SW 1271 (cell line): Measurements from ENCODE around the gene DCUN1D1.

Experiments
- DNase-seq, 2 experiments: peaks; one replicate each; lab custom pipeline; 2025; lab: John Stamatoyannopoulos, UW

DCUN1D1 gene

DNA sequence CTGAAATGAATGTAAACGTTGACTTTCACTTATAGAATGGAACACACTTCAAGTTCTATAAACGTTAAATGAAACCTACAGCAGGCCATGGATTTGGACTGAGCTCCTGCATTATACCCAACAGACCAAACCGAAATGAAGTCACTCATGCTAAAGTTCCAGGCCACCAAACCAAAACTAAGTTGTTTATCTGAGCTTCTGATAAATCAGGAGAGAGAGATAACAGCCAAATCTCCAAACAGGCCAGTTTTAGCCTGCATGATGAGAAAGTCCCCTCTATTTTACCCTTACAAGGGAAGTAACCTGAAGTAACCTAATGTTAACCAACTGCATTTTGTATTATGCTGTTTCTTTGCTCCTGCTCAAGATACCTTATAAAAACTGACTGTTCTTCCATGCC lies 44.5 kb downstream of the DCUN1D1 start:
- no peak for DNase-seq

- no peak for DNase-seq
These were observed 54.4 kb downstream of the DCUN1D1 start for GRCh38 chr3:182925944-182926337.

GRCh38 chr3:182925330-182925943 lies 54.9 kb downstream of the DCUN1D1 start:
- no peak for DNase-seq

DNA sequence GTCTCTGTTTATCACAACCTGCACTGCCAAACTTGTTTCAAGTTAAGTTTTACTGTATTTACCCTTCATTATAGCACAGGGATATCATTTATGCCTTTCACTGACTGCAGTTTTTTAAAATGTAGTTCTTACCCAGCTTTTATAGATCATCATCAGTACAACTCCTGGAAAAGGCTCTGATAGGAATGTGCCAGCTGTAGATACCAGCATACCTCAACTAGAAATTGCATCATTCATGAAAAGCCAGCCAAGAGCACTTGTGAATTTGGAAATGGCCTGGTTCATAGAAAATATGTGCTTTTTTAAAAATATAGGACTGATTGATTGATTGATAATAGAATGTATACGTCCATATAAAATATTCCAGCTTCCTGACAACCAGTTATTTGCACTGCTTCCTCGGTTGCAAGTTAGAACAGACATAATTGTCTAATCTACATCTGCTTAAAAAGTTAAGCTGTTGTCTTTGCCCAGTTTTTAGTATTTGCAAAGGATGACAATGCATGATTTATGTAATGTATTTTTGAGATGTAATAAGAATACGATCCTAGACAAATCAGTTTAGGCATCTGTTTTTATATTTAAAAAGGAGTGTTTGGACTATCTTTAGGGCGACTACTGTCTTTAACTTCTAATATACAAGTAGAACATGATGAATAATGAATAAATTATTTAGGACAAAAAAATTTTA lies 58.5 kb downstream of the DCUN1D1 start:
- DNase-seq: no peak

DNA sequence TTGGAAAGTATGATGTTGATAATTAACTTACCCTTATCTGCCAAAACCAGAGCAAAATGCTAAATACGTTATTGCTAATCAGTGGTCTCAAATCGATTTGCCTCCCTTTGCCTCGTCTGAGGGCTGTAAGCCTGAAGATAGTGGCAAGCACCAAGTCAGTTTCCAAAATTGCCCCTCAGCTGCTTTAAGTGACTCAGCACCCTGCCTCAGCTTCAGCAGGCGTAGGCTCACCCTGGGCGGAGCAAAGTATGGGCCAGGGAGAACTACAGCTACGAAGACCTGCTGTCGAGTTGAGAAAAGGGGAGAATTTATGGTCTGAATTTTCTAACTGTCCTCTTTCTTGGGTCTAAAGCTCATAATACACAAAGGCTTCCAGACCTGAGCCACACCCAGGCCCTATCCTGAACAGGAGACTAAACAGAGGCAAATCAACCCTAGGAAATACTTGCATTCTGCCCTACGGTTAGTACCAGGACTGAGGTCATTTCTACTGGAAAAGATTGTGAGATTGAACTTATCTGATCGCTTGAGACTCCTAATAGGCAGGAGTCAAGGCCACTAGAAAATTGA lies 59.7 kb downstream of the DCUN1D1 start:
- no peak for DNase-seq

GRCh38 chr3:182919866-182920357 lies 60.4 kb downstream of the DCUN1D1 start:
- DNase-seq: no peak

- DNase-seq: no peak
These were observed 63.2 kb downstream of the DCUN1D1 start for GRCh38 chr3:182917134-182917533.

GRCh38 chr3:182914341-182914740 lies 66.0 kb downstream of the DCUN1D1 start:
- DNase-seq: no peak

DNA sequence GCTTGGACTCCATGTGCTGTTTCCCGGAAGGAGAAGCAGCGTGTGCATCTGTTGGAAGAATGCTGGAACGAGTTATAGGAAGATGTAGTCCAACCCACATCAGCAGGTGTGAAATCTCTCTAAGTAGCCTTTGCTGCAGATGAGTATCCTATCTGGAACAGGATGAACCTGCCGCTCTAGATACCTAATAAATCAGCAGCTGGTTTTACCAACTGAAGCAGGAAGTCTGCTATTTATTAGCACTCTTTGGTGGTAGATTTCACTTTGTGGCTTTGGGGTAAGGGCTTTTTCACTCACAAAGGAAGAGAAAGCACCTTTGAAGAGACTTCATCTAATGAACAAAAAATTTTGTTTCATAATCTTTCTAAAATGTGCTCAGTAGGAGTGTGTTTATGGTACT lies 66.4 kb downstream of the DCUN1D1 start:
- DNase-seq: no peak

- no peak for DNase-seq
These were observed 67.9 kb downstream of the DCUN1D1 start for GRCh38 chr3:182912474-182912873.

- DNase-seq: no peak
These were observed 68.6 kb downstream of the DCUN1D1 start for GRCh38 chr3:182911782-182912111.

- no peak for DNase-seq
These were observed 69.2 kb downstream of the DCUN1D1 start for GRCh38 chr3:182910936-182911781.

GRCh38 chr3:182909318-182910040 lies 70.9 kb downstream of the DCUN1D1 start:
- peak in 1 of 2 experiments; percentile 49 for DNase-seq

DNA sequence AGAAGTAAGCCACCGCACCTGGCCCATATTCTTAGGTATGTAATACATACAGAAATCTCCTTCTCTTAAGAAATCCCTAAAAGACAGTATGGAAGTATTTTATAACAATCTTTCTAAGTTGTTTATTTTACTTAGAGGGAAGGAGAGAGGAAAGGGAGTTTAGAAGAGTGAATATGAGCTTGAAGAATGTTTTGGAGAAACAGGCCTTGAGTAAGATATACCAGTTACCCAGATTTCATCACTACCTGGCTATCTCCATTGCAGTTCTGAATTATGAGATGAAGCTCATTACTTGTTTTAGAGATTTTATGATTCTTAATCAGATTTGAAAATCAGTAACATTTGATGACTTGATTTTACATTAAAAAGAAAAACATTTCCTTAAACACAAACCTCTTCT lies 71.9 kb downstream of the DCUN1D1 start:
- DNase-seq: no peak

DNA sequence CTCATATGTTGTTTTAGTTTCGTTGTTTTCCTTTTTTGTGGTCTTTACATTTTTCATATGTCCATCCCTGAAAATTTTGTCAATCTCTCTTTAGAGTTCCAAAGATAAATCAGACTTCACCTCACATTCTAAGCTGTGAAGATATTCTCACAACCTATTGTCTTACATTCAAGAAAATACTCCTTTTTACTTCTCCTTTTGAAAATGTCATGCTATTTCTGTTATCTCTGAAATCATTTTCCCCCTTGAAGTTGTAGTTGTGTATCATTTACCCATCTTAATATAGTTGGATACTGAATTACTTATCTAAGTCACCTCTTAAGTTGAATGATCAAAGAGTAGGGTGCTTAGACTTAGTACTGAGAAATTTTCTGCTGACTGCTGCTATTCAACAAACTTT lies 74.3 kb downstream of the DCUN1D1 start:
- no peak for DNase-seq

GRCh38 chr3:182905623-182906022 lies 74.7 kb downstream of the DCUN1D1 start:
- DNase-seq: no peak

DNA sequence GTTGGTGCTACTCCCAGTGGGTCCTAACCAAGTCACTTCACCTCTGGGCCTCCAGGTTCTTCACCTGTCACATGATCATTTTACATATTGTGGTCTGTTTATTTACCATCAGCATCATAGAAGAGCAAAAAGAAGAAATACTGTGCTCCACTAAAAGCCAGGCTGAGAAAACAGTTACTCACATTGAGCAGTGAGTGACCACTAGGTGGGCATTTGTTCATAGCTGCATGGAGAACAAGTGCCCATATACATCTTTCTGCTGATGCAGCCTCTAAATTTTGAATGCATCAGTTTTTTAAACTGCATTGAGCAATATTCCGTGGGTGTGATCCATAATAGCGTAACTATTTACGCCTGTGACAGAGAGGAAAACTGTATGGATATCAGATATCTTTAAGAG lies 76.2 kb downstream of the DCUN1D1 start:
- no peak for DNase-seq

- no peak for DNase-seq
These were observed 78.1 kb downstream of the DCUN1D1 start for GRCh38 chr3:182902236-182902635.

DNA sequence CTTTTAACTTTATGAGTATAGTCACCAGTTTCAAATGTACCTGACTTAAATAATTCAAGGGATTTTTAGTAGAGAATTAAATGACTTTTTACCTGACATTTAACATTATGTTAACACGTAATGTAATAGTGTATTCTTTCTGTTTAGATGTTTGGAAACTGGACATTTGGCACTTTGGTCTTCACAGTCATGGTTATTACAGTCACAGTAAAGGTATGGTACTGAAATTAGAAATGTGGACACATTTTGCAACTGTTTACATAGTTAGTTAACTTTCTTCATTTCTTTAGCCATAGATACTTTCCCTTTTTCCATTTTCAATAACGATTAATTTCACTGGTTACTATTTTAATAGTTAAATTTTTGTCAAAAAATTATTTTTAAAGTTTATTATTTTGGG lies 83.8 kb downstream of the DCUN1D1 start:
- no peak for DNase-seq

DNA sequence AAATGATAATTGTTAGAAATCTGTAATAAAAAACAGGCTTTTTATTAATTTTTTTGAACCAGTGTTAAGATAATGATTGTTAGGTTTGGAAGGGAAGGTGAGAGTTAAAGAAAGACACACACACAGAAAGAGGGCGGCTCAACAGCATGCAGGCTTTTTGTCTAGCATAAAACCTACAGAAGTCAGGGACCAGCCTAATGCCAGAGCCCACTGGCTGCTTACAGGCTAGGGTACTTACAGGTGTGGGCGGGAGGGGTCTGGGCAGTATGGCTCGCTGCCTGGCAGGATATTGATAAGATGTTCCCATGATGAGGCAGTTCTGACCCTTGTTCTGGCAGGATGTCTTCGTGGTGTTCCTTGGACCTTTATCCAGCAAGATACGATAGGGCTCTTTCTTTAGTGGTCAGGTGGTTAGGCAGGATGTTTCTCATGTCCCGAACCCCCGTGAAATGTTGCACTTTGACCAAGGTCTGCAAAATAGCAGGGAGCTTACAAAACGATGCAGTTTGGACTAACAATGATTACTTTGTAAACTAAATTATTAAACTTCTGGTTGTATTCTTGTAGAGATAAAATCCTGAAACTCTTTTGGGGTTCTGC lies 84.7 kb downstream of the DCUN1D1 start:
- no peak for DNase-seq

- no peak for DNase-seq
These were observed 88.1 kb downstream of the DCUN1D1 start for GRCh38 chr3:182892226-182892625.

- no peak for DNase-seq
These were observed 89.0 kb downstream of the DCUN1D1 start for GRCh38 chr3:182891364-182891763.
